HG02763 (cell line): ENCODE data around the gene HINT3.
"Not testable (repeated sequence)": the region's sequence is repeated elsewhere in the genome, so short reads cannot be mapped to it uniquely, and the experiment has no call there.

Experiments
- ATAC-seq: cut with Tn5 transposase; IDR thresholded peaks from one replicate; pipeline ENCODE4 v1.9.1; 2021; ENCODE audit warnings: mild to moderate bottlenecking, moderate library complexity; ENCODE audit not compliant: unreplicated experiment

HINT3 gene

DNA sequence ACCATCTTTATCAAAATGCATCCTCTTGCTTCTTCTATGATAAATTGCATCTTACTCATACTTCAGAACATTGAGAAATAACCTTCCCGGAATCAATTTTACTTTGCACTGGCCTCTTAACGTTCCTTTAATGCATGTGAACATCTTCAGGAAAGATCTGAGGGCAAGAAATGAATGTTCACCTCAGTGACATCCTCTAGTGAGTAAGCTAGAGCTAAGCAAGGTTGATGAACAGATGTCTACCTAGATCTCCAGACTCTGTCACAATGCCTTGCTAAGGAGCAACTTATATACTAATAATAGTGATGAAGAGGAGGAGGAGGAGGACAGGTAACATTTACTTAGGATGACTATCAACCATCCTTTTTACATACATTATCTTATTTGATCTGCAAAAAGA, 16.8 kb upstream of the HINT3 start:
- no peak for ATAC-seq

DNA sequence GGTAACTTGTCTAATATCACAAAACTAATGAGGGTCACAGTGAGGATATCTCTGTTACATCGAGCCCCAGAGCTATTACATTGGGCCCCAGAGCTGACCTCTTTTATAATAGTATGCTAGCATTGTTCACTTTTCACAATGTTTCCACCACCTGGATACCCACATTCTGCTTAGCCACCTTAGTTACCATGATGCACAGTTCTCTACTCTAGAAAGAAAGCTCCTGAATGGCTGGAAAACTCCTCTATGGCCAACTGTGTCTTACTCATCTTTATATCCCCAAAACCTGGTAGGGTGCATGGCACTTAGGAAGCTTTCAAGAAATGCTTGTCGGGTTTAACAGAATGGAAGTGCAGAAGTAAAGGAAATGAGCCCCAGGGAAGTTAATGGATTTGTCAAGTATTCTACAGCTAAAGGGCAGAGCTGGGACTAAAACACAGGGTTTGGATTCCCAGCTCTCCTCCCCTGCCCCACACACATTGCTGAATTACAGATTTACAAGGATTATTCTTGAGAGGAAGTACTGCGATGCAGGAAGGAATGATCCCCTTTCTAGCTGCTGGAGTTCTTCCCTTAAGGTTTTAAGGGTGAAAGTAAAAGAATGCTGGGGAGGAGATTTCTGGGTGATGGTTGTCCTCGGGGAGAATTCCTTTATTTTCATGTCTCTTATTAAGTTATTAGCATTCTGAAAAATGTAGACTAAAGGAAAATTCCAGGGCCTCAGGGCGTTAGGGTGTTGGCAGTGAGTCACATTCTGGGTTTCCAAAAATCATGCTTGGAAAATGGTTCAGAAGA, 16.1 kb upstream of the HINT3 start:
- no peak for ATAC-seq

DNA sequence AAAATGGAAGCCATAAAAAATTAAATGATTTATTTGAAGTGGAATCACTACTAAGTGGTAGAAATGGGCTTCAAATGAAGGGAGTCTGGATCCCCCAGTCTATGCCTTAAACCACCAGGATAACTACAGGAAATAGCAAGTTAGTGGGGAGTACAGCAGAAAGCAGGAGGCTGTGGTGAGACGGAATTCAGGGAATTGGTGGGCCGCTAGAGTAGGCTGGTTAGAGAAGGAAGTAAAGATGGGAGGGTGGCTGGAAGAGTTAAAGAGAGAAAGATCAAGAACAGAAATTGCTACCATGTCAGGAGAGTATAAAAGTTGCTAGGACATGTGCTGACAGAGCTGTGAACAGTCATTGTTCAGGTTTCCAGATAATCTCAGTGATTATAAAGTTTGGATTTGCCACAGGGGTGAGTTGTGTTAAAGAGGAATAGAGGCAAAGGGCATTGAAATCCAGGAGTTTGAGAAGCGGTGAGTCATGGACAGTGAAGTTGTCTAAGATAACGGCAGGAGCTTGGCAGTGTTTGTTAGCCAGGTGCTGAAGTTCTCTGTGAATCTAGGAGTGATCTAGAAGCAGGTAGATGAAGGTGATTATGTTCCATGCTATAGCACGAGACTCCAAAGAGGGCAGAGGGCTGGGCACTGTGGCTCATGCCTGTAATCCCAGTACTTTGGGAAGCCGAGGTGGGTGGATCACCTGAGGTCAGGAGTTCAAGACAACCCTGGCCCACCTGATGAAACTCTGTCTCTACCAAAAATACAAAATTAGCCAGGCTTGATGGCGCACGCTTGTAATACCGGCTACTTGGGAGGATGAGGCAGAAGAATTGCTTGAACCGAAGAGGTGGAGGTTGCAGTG, 13.7 kb upstream of the HINT3 start:
- ATAC-seq, result no peak

DNA sequence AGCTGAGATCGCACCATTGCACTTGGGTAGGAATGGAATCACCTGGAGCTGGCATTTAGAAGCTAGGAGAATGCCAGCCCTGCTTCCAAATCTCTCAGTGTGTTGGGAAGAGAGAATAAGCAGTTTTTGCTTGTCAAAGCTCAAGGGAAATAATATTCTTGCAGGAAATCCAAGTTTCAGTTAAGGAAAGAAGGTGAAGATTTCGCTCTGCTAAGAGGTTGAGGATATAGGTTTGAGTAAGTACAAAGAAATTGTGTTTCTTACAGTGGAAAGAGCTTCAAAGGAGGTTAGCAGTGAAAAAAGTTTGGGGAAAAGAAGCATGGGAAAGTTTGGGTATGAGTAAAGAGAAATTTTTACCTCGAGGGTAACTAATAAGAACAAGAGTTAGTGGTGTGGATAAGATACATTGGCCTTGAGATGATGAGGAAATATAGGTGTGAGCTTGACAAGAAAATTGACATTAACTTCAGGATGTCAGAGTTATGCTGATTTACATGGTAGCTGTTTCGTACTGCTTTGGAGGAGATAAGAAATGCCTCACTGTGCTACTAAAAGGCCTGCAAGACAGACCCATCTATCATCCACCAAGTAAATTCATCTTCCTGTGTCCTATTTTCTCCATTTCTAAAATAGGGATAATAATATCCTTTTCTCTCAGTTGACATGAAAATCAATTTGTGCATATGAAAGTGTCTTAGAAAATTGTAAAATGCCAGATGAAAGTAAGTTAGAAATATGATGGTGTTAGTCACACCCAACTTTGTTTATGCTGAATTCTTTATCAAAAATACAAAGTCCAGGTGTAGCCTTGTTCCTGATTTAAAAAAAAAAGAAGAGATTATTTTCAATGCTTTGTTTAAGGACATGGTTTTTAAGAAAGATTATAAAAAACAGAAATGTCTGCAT, 12.8 kb upstream of the HINT3 start:
- ATAC-seq, result no peak

DNA sequence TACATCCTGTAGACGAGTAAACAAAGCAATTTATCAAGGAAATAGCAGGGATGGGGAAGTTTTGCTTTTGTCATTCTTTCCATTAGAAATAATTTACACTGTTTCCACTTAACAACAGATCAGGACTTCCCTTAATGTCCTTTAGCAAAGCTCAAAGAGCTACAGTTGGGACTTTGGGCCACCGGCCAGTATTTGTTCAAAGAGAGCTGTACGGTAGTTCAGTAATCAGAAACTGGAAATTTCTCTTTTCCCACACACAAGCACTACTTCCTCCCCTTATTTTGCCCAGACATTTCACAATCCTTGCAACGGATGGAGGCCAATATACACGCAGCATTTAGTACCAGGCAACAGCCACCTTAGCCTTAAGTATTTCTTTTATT, 12.1 kb upstream of the HINT3 start:
- ATAC-seq, result no peak

DNA sequence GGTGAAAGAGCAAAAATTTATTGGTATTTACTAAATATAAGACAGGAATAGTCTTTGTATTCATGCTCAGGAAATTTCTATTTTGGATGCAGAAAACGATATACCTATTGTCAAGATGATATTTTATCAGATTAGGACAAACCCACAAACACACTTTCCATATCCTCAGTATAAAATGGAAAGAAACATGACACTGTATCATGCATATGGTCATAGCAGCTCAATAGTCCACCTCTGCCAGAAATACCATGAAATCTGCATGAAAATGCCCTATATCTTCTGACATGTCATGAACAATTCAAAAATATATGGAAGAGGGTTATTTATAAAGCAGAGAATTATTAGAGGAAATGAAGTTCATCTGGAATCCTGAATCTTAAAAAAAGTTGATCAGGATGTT, 11.7 kb upstream of the HINT3 start:
- ATAC-seq, result no peak

DNA sequence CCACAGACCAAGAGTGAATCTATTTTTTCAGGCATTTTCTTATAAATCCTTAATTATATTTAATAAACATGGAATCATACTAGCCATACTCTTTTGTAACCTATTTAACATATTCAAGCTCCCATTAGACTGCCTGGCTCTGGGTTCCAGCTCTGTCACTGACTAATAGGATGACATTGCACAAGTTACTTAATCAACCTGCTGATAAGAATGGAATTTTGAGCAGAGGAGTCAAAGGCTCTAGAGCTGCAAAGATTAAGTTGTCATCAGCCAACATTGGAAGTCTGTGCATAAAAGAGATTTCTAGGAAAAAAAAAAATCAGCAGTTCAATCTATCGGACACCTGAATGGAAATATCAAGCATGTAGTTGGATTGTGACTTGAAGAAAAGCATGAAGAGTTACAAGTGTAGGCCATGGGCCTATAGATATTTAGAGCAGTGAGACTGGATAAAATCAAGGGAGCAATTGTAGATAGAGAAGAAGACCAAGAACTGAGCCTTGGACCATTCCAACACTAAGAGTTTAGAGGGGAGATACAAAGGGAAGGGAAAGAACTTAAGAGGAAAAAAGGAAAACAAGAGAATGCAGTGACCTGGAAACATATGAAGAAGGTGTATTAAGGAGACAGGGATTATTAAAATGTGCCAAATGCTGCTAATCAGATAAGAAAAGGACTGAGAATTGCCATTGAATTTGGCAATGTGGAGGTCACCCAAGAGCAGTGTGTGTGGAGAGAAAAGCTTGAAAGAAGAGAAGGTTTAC, 11.0 kb upstream of the HINT3 start:
- no peak for ATAC-seq

DNA sequence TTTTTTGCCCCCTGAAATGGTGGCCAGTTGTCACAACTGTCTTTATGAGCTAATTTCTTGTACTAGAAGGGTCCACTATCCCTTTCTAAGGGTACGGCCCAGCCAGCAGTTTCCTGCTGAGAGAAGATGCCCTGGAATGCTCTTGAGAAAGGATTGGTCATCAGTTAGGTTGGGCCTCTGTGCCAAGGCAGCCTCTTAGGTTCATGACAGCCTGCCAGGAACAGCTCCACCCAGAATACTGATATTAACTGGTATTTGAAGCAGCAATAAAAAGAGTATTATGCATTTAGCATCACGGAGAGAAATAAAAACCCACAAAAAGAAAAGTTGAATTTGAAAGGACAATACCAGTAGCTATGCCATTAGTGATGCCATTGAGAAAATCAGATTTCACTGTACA, 9.0 kb upstream of the HINT3 start:
- ATAC-seq, result no peak

DNA sequence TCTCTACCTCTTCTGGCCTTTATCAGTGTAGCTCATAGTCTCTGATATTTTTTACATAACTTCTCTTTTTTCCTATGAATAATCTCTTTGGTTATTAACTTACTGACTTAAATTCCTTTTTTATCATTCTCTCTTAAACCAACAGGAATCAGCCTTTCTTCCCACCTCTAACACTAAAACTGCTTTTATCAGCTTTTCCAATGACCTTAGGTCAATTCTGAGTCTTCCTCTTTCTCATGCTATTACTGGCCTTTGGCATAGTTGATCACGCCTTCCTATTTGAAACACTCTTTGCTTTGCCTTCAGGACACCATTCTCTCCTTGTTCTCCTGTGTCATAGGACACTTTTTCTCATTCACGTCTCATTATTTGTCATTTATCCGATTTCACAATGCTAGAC, 8.1 kb upstream of the HINT3 start:
- ATAC-seq, result no peak

DNA sequence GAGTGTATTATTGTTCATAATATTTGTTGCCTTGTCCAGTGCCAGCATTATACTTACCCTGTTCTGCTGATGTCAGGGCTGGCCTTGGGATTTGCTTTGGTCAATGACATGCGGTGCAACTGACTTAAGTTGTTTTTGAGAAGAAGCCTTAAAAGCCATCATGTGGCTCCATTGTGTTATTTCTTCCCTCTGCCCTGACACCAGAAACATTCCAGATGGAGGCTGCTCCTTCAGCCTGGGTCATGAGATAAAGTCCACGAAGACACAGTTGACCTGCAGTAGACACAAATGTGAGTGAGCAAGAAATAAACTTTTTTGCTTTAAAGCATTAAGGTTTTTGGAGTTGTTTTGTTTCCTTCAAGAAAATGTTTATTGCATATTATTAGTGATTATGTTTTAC, 7.5 kb upstream of the HINT3 start:
- no peak for ATAC-seq

DNA sequence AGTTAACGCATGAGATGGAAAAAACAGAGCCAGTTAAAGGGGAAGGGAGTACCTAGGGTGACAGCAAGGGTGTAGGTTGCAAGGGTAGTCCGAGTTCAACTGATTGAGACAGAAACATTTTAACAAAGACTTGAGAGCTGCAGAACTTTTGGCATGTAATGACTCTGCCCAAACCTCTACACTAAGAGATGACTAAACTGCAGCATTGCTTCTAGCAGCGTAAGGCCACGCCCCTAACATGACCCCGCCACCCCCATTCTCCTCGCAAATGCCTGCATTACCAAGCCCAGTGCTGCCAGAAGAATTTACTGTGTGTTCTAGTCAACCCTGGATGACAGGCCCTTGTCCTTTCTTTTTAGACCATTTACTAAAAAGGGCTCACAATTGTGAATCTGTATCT, 6.3 kb upstream of the HINT3 start:
- no peak for ATAC-seq

DNA sequence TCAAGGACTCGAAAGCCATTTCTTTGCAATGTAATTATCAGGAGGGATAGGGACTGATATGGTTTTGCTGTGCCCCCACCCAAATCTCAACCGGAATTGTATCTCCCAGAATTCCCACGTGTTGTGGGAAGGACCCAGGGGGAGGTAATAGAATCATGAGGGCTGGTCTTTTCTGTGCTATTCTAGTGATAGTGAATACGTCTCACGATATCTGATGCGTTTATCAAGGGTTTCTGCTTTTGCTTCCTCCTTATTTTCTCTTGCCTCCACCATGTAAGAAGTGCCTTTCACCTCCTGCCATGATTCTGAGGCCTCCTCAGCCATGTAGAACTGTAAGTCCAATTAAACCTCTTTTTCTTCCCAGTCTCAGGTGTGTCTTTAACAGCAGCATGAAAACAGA, 5.9 kb upstream of the HINT3 start:
- ATAC-seq, result not testable (repeated sequence)

DNA sequence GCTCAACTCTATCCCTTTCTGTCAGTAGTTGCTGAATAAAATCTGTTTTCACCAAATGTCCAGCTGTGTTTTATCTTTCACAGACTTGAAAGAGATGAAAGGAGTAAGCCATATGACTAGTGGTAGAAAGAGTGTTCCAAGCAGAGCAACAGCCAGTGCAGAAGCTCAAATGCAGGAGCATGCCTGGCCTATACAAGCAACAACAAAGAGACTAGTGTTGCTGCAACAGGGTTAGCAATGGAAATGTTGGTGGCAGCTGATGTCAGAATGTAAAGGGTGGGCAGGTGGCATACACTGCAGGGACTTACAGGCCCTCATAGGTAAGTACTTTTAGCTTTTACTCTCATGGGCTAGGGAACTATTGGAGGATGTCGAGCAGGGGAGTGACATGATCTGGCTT, 5.2 kb upstream of the HINT3 start:
- ATAC-seq, result no peak

DNA sequence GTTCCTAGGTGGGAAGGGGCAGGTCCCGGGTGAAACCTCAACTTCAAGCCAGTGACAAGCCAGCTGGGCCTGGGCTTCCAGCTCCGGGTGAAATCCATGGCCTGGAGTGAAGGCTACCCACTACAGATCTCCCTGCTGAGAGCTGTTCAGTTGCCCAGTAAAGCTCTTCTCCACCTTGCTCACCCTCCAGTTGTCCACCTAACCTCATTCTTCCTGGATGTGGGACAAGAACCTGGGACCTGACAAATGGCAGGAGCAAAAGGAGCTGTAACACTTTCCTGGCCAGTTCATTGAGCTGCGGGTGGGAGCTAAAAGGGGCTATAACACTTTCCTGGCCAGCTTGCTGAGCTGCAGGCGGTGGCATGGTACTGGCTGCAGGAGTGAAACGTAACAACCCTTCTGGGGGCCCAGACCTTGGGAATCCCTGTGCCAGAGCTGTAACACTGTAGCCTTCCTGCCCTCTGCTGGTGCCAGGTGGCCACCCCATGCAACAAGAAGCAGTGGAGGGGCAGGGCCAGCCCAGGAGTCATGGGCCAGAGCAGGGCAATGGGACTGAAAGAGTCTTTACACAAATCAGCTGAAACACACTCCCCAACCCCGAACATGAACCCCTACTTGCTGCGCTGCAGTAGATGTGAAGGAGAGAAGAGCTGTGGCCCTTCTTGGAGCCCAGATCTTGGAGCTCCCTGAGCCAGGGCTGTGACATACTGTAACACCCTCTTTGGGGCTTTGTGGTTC, 3.6 kb upstream of the HINT3 start:
- no peak for ATAC-seq

DNA sequence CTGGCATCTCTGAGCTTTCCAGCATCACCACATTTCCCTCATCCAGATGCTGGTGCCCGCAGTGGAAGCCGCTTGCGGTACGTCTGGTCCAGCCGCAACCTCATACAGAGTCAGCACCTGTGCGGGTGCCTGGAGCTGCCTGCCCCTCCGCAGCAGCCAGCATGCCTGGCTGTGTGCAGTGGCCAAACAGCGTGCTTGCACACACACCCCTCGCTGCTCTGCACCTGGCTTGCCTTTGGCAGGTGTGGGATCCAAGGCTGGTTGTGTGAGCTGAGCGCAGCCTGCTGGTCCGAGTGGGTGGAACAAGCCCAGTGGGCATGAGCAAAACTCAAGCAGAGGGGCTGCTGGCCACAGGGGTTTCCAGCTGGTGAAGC, 3.1 kb upstream of the HINT3 start:
- no peak for ATAC-seq

DNA sequence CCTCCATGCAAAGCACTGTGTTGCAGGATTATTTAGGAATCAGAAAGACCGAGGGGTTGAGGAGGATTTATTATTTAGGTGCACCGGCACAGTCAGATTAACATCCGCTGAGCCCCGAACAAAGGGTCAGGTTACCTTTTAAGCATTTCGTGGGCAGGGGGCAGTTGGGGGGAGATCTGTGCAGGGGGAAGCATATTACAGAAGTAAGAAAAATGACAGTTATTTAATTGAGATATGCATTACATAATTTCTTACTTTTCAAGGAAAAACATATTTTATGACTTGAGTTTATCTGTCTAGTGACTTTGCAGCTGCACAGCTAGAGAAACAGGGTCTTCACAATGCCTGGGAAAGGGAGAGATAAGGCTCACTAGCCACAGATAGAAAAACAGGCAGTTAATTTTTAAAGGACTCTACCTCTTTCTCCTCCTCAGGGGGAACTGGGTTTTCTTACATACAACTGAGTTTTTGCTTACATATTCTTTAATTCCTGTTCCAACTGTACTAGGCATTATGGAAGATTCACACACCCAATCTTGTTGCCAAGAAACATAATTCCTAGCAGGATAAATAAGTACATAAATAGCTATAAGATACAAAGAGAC, 1.7 kb upstream of the HINT3 start:
- ATAC-seq, result no peak

DNA sequence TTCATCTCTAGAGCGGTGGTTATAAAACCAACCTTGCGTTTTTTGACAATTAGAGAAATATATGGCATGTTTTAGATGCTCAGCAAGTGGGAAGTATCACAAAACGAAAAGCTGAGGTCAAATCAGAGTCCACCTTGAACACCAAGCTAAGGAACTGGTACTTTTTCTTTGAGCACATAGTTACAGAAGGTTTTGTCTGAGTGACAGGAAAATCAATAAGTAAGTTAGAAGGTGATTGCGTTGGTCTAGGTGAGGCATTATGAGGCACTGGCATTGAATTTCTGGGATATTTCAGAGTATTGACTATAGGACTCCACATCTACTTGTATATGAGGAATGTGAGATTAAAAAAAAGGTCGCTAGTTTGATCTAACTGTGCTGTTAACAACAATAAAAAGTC, 597 bp upstream of the HINT3 start:
- ATAC-seq, result no peak

DNA sequence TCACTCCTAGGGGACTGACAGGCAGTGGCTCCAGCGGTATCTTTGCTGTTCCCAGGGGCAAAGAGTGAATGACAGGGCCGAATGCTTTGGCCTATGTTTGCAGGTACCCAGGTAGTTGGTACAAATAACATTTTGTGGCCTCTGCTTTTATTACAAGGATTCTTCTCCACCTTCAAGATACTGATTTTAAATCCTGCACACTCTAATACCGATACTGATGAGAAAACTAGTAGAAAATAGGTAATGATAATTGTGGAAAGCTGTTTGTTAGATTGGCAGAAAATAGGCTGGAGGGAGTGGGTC, 772 bp downstream of the HINT3 start:
- ATAC-seq, result no peak

DNA sequence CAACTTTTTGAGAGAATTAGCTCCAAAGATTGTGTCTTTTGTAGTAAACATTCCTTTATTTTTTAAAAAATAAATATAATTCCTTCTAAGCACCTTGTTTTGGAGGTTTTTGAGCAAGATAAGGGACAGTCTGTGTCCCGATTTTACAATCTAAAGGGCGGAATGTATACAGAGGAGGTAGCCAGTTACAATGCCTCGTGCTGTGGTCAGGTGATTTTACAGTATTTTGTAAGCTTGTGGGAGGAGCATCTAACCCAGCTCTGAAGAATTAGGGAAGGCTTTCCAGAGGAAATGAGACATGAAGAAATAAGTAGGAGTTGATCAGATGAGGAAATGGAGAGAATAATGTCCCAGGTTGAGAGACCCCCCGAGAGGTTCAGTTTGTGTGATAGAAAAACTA, 1.3 kb downstream of the HINT3 start:
- ATAC-seq, result no peak

DNA sequence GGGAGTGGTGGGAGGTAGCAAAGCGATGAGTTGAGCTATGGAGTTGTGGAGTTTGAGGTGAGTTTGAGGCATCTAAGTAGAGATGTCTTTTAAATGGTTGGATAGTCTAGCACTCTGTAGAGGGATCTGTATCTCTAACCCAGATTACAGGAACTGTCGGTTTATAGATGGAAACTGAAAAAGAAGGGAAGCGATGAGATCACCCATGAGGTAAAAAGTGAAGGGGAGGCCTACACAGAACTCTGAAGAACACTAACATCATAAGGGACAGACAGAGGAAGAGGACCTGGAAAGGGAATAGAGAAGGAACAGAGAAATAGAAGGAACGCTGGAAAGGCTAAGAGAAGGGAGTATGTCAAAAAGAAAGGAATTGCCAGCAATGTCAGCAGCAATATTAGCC, 2.5 kb downstream of the HINT3 start:
- ATAC-seq, result no peak
